HG02588 (cell line): ENCODE results near the gene SMIM41.
"Not testable (repeated sequence)": the region's sequence is repeated elsewhere in the genome, so short reads cannot be mapped to it uniquely, and the experiment has no call there.

ENCODE experiments used
- ATAC-seq: cut with Tn5 transposase; IDR thresholded peaks from one replicate; pipeline ENCODE4 v1.9.1; 2021; ENCODE audit warnings: mild to moderate bottlenecking, moderate library complexity; ENCODE audit not compliant: unreplicated experiment

Gene SMIM41

GRCh38 chr12:52082988-52083637 is 3.6 kb downstream of the SMIM41 start:
- no peak for ATAC-seq

DNA sequence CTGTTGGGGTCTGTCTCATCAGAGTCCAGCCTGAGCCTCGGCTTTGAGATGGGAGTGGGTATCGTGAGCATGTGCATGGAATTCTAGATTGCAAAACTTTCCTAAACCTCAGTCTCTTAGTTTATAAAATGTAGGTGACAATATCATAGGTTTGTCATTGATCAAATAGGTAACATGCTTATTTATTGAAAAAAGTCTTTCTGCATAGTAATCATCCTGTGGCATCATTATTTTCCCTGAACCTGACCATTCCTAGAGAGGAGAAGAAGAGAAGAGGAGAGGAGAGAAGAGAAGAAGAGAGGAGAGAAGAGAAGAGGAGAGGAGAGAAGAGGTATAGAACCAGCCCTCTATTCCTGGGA is 4.1 kb downstream of the SMIM41 start:
- ATAC-seq: no peak

GRCh38 chr12:52084491-52085231 is 5.2 kb downstream of the SMIM41 start:
- no peak for ATAC-seq

DNA sequence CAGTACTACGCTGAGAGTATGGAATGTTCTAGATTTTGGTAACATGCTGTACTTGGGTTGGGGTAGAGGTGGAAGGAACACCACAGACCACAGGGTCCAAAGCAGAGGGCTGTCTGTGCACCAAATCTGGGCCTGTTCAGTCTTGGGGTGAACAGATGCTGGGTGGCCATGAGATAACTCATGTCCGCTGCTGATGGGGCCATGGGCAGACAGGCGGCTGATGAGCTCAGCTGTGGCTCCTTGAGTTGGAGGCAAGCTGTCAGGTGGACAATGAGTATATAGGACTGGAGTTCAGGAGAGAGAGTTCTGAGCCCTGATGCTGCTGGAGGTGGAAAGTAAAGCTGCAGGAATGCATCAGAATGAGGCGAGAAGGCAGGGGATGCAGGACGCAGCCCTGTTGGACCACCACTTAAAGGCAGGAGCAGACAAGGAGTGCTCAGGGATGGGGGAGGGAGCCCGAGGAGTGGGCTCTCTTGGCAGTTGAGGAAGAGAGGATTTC is 6.2 kb downstream of the SMIM41 start:
- no peak for ATAC-seq

- no peak for ATAC-seq
Measured at GRCh38 chr12:52086366-52086765, 6.9 kb downstream of the SMIM41 start.

DNA sequence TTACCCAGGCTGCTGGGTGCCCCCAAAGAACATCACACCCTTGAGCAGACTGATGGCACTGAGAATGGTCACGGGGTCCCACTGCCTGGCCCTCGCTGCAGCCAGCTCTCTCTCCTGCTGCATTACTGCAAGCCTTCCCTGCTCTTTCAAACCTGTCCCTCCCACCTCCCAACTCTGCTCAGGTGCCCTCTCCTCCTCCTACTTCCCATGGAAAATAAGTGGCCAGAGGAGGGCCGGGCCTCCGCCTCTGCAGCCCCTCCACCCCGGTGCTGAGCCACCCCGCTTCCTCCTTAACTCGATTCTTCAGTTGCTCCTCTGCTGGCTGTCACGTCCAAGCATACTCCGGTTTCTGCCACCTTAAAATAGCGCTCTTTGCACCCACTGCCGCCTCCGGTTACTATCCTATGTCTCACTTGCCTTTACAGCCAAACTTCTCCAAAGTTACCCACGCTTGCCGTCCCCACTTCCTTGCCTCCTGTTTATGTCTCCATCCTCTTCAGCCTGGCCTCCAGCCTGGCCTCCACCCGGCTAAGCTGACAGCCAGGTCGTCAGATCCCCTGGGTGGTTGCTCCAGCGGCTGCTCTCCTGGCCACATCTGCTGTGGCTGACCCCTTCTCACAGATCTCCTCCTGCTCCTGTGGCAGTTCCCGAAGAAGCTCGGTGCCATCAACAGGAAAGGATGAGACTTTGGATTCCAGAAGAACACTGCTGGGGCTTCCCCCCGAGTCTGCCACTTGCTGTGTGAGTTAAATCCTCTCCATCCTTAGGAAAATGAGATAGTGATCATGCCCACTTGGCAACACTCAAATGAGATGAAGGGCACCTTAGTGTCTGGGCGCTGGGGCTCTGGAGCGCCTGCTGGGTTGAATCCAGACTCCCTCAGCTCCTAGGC is 7.7 kb downstream of the SMIM41 start:
- ATAC-seq: no peak

GRCh38 chr12:52087961-52088820 is 8.7 kb downstream of the SMIM41 start:
- peak; percentile 64 for ATAC-seq

GRCh38 chr12:52089491-52089890 is 10.0 kb downstream of the SMIM41 start:
- no peak for ATAC-seq

DNA sequence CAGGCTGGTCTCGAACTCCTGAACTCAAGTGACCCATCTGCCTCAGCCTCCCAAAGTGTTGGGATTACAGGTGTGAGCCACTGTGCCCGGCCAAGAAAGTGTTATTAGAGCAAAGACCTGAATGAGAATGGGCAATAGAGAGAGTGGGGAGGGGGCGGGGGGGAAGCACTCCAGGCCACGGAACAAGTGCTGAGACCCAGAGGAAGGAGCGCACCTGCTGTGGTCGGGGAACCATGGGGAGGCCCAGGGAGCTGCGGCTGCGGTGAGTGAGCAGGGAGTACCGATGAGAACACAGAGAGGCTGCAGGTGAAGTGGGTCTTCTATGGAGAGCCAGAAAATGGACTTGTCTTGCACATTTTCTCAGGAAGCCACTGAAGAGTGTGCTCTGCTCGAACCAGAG is 10.8 kb downstream of the SMIM41 start:
- no peak for ATAC-seq

DNA sequence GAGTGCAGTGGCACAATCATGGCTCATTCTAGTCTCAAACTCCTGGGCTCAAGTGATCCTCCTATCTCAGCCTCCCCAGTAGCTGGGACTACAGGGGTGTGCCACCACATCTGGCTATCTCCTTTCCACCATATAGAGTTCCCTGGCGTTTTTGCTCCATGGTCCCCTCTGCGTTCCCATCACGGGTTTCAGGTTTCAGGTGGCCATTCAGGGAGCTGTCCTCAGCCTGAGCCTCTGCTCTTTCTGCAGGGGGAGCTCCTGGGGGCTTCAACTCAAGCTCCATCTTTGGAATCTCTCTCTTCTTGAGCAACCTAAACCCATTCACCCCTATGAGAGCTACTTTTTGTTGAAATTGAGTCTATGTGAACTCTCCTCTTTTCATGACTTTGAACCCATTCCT is 11.6 kb downstream of the SMIM41 start:
- no peak for ATAC-seq

- no peak for ATAC-seq
Measured at GRCh38 chr12:52091869-52092268, 12.4 kb downstream of the SMIM41 start.

DNA sequence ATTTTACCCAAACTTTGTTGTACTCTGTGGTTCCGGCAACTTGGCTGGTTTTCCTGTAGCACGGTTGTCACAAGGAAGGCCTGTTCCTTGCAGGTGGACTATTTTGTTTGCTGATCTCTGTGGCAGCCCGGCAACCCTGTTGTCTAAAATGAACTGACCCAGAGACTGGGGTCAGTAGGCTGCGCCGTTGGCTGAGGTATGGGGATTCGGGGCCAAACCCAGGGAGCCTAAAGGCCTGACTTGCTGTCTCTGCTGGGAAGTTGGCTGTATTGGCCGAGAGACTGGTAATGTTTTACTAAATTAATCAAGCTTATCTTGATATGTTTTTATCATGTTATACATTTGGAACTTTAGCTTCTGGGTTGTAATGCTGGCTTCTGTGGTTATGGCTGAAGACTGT is 13.8 kb downstream of the SMIM41 start:
- ATAC-seq: no peak

GRCh38 chr12:52096332-52097044 is 17.0 kb downstream of the SMIM41 start:
- ATAC-seq: no peak

GRCh38 chr12:52097045-52097666 is 17.7 kb downstream of the SMIM41 start:
- ATAC-seq: no peak

DNA sequence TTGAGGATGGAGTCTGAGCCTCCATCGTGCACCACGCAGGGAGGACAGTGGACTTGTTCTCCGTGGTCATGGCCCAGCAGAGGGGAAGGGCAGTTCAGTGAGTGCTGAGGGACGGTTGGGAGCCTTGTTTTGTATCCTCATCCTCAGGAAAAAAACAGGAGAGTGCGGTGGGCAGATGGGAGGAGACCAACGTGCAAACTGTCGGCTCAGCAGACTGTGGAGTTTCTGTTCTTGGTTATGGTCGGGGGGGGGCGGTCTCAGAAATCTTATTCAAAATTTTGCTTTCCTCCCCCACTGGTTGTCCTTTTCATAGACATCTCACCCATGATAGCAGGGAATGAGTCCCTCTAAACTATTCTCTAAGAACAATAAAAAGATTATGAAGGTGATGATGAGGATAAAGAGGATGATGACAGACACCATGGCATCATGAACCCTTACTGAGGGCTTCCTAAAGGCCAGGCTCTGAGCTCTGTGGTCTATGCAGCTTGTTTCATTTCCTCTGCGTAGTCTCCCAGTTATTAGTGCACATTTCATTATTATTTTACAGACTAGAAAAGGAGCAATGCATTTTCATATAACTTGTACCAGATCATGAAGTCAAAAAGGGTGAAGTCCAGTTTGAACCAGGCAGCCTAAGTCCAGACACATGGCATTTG is 25.1 kb downstream of the SMIM41 start:
- not testable (repeated sequence) for ATAC-seq

- ATAC-seq: not testable (repeated sequence)
Measured at GRCh38 chr12:52116222-52117125, 37.0 kb downstream of the SMIM41 start.

DNA sequence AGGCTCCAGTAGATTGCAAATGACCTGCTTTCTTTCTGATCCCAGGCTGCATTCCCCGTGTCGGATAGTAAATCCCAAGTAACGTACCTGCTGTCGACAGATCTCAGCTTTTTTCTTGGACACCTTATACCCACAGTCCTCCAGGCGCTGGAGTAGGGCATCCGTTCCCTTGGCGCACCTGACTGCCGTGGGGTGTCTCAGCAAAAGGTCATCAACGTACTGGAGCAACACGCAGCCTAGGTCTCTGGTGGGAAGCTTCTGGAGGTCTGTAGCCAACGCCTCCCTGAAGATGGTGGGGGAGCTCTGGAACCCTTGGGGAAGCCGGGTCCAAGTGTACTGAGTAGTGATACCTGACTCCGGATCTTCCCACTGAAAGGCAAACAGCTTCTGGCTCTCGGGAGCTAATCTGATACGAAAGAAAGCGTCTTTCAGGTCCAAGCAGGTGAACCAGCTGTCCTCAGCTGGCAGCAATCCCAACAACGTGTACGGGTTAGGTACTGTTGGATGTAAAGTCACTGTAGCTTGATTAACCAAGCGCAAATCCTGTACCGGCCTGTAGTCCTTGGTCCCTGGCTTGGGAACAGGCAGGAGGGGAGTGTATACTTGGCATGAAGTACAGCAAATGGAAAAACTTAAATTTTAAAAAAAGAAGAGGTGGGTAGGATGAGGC is 38.4 kb downstream of the SMIM41 start:
- peak; percentile 20 for ATAC-seq
